Fibroblast of skin of back (primary cell): ENCODE measurements around the gene PSPH. TPM values are rescaled to one million over a fixed set of nuclear protein-coding genes. Genes with fewer than 3 reads are reported as not detected.
"Not testable (repeated sequence)": the region's sequence is repeated elsewhere in the genome, so short reads cannot be mapped to it uniquely, and the experiment has no call there.

Experiments
- DNase-seq: peaks from one replicate; pipeline ENCODE4 v3.0.0-alpha.2; 2013
- polyA plus RNA-seq, 2 experiments: library from polyadenylated mRNA; unstranded; fragments of 120-200 nt; gene quantifications; one replicate each; pipeline ENCODE4 v1.2.1, GENCODE V29; 2013; ENCODE audit not compliant: insufficient read length in 2 of 2

Gene PSPH
- 52.6 TPM for polyA plus RNA-seq (2013, experiment 1 of 2; ENCODE audit: insufficient read length)
- 17.3 TPM for polyA plus RNA-seq (2013, experiment 2 of 2; ENCODE audit: insufficient read length)

- peak; percentile 99 for DNase-seq
These were observed at the start of gene PSPH, which contains the start of gene CCT6A for GRCh38 chr7:56051339-56052191. Gene PSPH, minus strand, starts transcription at chr7:56051444. Its CDS starts 30,232 bp downstream, at chr7:56021212. Gene CCT6A, plus strand, starts transcription at chr7:56051765. Its CDS starts 84 bp downstream, at chr7:56051849.

GRCh38 chr7:56099653-56100052, 48.4 kb upstream of the PSPH start:
- DNase-seq = no peak

GRCh38 chr7:56098187-56099008, 47.2 kb upstream of the PSPH start:
- not testable (repeated sequence) for DNase-seq

- DNase-seq = peak; percentile 68
These were observed 46.5 kb upstream of the PSPH start for GRCh38 chr7:56097700-56098099.

- peak; percentile 76 for DNase-seq
These were observed 41.7 kb upstream of the PSPH start, which contains the start of gene PHKG1 for GRCh38 chr7:56092789-56093531. Gene PHKG1, minus strand, starts transcription at chr7:56092952. Its CDS starts 4,011 bp downstream, at chr7:56088941.

GRCh38 chr7:56092388-56092787, 41.1 kb upstream of the PSPH start:
- not testable (repeated sequence) for DNase-seq

GRCh38 chr7:56091591-56091990, 40.3 kb upstream of the PSPH start:
- DNase-seq = no peak

GRCh38 chr7:56087445-56087844, 36.2 kb upstream of the PSPH start:
- DNase-seq = no peak

- DNase-seq = no peak
These were observed 35.5 kb upstream of the PSPH start for GRCh38 chr7:56086761-56087160.

- no peak for DNase-seq
These were observed 32.0 kb upstream of the PSPH start for GRCh38 chr7:56083150-56083785.

- DNase-seq = no peak
These were observed 30.5 kb upstream of the PSPH start for GRCh38 chr7:56081626-56082340.

GRCh38 chr7:56080726-56081435, 29.6 kb upstream of the PSPH start:
- not testable (repeated sequence) for DNase-seq

GRCh38 chr7:56079450-56080185, 28.4 kb upstream of the PSPH start:
- DNase-seq = peak; percentile 38

- DNase-seq = no peak
These were observed 27.0 kb upstream of the PSPH start for GRCh38 chr7:56078196-56078595.

- no peak for DNase-seq
These were observed 26.4 kb upstream of the PSPH start for GRCh38 chr7:56077681-56078080.

GRCh38 chr7:56074371-56074791, 23.1 kb upstream of the PSPH start:
- peak; percentile 78 for DNase-seq

GRCh38 chr7:56066376-56066775, 15.1 kb upstream of the PSPH start:
- DNase-seq = not testable (repeated sequence)

GRCh38 chr7:56063882-56064625, 12.8 kb upstream of the PSPH start, which contains the start of gene SUMF2:
Gene SUMF2, plus strand, starts transcription at chr7:56064286. Its CDS starts 26 bp downstream, at chr7:56064312.
- DNase-seq = peak; percentile 85

GRCh38 chr7:56063500-56063881, 12.2 kb upstream of the PSPH start:
- DNase-seq = no peak
